Omental fat pad (tissue), 4 donors: ENCODE results near the gene SIK3. TPM values are rescaled to one million over a fixed set of nuclear protein-coding genes. Genes with fewer than 3 reads are reported as not detected.

Experiments used
- ATAC-seq: fragments of 150-250 bp; one replicate; pipeline ENCODE4 v1.9.1; 2016; ENCODE audit warnings: mild to moderate bottlenecking, moderate library complexity; ENCODE audit not compliant: low FRiP score
- DNase-seq: peaks from one replicate; pipeline ENCODE4 v3.0.0-alpha.2; 2019; ENCODE audit warnings: low spot score
- total RNA-seq, 4 donors: library from RNA; depleted of rRNA; stranded (reverse); fragments of >200 nt; gene quantifications; one replicate each; pipeline ENCODE4 v1.1.0, GENCODE V29; 2016
- TF ChIP-seq, protein P1 (sequence below), 3 donors: fragments of 450-650 bp; IDR thresholded peaks; one replicate each; pipeline ENCODE4 v1.5.1; 2016 to 2017; ENCODE audit warnings: antibody characterized with exemption in 3 of 3, mild to moderate bottlenecking in 3 of 3, moderate library complexity in 2 of 3

SIK3 gene
- total RNA-seq, 4 donors from 2014 or later: 31.2 to 54.6 (median 50.2) TPM

DNA sequence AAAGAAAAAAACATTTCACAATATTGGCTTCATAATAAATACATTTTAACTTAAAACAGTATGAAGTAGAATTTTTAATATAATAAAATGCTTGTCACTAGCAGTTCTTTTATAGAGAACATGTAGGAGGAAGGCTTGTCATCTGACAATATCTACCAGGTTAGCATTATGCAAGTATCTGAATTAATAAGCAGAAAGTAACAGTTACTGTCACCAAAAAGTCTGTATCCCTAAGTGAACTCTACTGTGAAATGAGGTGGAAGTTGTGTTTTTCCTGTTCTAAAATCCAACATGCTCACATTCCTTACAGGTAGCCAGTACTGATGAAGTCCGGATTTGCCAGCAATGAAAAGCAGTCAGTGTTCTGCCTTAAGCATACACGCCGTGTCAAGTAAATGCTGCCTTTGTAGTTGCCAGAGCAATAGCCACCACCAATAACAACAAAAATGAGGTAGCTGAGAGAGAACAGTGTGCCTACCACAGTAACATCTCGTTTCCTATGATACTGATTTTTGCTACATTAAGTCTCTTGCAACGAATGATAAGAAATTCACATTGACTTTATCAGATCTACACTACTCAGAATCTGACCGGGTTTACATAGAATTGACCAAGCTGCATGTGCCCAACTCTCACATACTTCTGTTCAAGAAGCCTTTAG is 95.5 kb downstream of the SIK3 start:
- no peak for ATAC-seq

DNA sequence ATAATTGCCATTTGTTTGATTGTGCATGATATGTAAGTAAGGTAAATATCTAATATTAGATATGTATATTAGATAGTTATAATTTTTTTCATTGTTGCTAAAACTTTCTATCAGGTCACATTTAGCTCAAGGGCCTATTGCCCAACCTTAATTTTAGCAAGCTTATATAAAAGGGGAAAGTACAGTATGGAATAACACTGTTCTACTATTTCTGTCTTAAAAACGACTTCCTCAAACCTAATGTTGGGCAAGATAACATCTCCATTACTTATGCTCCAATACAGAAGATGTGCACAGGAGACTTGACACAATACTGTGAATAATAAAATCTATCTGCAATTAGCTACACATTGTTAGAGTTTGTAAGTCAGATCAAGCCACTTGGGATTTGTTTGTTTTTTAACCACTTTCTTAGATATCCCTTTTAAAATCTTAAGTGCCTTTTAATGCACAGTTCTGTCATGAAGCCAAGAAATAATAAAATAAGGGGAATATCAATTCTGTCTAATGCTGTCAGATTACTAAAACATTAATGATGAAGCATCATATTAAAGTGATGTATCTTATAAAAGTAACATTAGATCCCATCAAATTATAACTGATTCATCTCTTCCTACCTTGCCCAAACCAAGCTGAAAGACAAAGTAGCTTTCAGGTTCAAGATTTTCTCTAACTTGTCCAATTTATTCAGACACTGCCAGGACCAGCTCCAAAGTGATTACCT is 98.1 kb downstream of the SIK3 start:
- TF ChIP-seq, protein P1, sequence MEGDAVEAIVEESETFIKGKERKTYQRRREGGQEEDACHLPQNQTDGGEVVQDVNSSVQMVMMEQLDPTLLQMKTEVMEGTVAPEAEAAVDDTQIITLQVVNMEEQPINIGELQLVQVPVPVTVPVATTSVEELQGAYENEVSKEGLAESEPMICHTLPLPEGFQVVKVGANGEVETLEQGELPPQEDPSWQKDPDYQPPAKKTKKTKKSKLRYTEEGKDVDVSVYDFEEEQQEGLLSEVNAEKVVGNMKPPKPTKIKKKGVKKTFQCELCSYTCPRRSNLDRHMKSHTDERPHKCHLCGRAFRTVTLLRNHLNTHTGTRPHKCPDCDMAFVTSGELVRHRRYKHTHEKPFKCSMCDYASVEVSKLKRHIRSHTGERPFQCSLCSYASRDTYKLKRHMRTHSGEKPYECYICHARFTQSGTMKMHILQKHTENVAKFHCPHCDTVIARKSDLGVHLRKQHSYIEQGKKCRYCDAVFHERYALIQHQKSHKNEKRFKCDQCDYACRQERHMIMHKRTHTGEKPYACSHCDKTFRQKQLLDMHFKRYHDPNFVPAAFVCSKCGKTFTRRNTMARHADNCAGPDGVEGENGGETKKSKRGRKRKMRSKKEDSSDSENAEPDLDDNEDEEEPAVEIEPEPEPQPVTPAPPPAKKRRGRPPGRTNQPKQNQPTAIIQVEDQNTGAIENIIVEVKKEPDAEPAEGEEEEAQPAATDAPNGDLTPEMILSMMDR (IDR thresholded peaks at IDR 0.05): no peak
- no peak for DNase-seq
- no peak for ATAC-seq

More for the DNA sequence above, 95.5 kb downstream of the SIK3 start:
- TF ChIP-seq, protein P1 (IDR thresholded peaks at IDR 0.05): no peak
- no peak for DNase-seq

DNA sequence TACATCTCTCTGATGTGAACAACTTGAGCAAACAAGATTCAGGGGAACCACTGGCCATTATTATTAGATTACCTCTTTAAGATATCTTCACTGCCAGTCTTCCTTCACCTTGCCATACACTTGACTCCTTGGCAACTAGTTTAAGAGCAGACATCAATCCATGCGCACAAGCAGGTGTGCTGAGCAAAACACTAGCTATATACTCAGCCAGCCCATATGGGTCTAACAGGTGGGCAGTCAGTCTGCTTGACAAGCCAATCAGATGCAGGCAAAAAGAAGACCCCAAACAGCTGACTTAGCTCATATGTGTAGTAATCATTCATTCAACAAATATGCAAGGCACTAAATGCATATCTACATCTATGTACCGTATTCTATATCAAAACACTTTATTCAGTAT is 101.2 kb downstream of the SIK3 start:
- no peak for DNase-seq
- no peak for ATAC-seq
- TF ChIP-seq, protein P1 (IDR thresholded peaks at IDR 0.05): no peak

DNA sequence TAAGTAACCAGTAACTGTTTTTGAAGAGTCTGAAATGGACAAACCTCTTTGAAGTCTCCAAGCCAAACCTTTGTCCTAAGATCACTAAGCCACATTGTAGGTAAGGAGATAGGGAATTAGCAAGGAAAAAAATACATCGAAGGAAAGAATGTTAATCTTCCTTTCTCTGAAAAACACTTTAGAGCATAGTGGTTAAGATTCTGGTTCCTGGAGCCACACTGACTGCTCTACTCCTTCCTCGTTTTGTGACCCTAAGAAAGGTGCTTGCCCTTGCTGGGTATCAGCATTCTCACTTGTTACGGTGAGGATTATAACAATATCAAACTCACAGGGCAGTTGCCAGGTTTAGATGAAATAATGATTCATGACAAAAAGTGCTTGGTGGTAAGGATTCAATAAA is 104.0 kb downstream of the SIK3 start:
- DNase-seq: no peak
- ATAC-seq: no peak
- TF ChIP-seq, protein P1 (IDR thresholded peaks at IDR 0.05): no peak

DNA sequence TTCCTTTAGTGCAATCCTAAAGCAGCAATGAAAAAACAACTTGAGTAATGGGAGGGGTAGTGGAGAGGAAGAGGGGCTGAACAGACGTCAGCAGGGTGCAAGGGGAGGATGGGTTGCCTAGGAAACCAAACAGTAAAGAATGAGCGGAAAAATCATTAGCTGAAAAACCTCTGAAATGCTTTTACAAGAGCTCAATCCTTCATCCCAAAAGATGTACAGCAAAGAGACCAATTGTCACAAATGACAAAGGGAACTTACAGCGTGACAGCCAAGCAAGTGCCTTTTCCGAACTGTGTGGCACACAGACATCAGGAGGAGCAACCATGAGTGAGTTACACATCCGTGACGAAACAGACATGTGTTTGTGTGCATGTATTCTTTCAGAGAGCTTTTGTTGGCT is 104.6 kb downstream of the SIK3 start:
- TF ChIP-seq, protein P1 (IDR thresholded peaks at IDR 0.05): no peak
- ATAC-seq (peak; percentile 27), DNase-seq (no peak)

DNA sequence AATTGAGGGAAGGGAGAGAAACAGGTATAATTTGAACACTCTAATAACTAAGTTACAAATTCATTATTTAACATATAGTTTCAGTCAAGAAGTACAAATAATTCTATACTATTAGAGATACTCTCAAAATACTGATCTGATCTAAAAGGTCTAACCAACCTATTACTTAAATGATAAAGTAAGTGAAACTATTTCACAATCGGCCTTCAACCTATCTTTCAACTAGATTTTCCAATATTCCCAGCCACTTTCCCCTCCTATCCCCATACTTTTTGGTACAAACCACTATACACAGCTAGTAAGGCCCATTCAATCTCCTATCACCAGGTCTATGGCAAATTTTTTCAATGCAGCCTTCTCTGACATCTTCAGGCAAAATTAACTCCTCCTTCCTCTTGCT is 106.7 kb downstream of the SIK3 start:
- TF ChIP-seq, protein P1 (IDR thresholded peaks at IDR 0.05): no peak
- ATAC-seq: no peak
- DNase-seq: no peak

DNA sequence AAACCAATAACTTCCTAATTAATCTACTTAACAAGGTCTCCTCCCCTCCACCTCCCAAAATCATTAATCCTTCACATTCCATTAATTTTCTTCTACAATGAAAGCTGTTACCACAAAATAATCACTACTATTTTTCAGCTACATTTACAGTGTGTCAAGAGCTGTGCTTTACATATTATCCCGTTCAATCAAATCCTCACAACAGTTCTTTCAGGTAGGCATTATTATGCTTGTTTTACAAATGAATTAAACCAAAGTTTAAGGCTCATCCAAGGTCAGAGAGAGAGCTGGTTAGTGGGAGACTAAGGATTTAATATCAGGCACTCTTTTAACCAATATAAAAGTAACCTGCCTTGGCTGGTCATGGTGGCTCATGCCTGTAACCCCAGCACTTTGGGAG is 107.4 kb downstream of the SIK3 start:
- ATAC-seq (no peak), DNase-seq (no peak)
- TF ChIP-seq, protein P1 (IDR thresholded peaks at IDR 0.05): no peak
